Measurements from ENCODE around the gene CR1.
"Not testable (repeated sequence)": the region's sequence is repeated elsewhere in the genome, so short reads cannot be mapped to it uniquely, and the experiment has no call there.

Gene CR1

GRCh38 chr1:207589506-207589905 is 93.5 kb downstream of the CR1 start:
- not testable (repeated sequence) for DNase-seq (ENCODE audit: low read depth)

GRCh38 chr1:207591205-207591604 is 95.2 kb downstream of the CR1 start:
- not testable (repeated sequence) for DNase-seq (ENCODE audit: low read depth)

- not testable (repeated sequence) for DNase-seq (ENCODE audit: low read depth)
Observed at GRCh38 chr1:207594095-207594494, 98.1 kb downstream of the CR1 start.

GRCh38 chr1:207603777-207604176 is 107.8 kb downstream of the CR1 start:
- DNase-seq (ENCODE audit: low read depth): no peak

- no peak for DNase-seq (ENCODE audit: low read depth)
Observed at GRCh38 chr1:207605444-207606361, 109.7 kb downstream of the CR1 start.

GRCh38 chr1:207606362-207606755 is 110.4 kb downstream of the CR1 start:
- no peak for DNase-seq (ENCODE audit: low read depth)

GRCh38 chr1:207612762-207613161 is 116.8 kb downstream of the CR1 start:
- no peak for DNase-seq (ENCODE audit: low read depth)

- no peak for DNase-seq (ENCODE audit: low read depth)
Observed at GRCh38 chr1:207619871-207620542, 124.0 kb downstream of the CR1 start.

- no peak for DNase-seq (ENCODE audit: low read depth)
Observed at GRCh38 chr1:207620543-207620893, 124.6 kb downstream of the CR1 start.

GRCh38 chr1:207625504-207626071 is 129.6 kb downstream of the CR1 start:
- DNase-seq (ENCODE audit: low read depth): not testable (repeated sequence)

- DNase-seq (ENCODE audit: low read depth): no peak
Observed at GRCh38 chr1:207626972-207627337, 131.0 kb downstream of the CR1 start.

- no peak for DNase-seq (ENCODE audit: low read depth)
Observed at GRCh38 chr1:207627496-207627895, 131.5 kb downstream of the CR1 start.

- no peak for DNase-seq (ENCODE audit: low read depth)
Observed at GRCh38 chr1:207628776-207629175, 132.8 kb downstream of the CR1 start.

GRCh38 chr1:207631137-207631536 is 135.2 kb downstream of the CR1 start:
- no peak for DNase-seq (ENCODE audit: low read depth)

- DNase-seq (ENCODE audit: low read depth): no peak
Observed at GRCh38 chr1:207633226-207633625, 137.3 kb downstream of the CR1 start.

- not testable (repeated sequence) for DNase-seq (ENCODE audit: low read depth)
Observed at GRCh38 chr1:207633699-207634289, 137.8 kb downstream of the CR1 start.

GRCh38 chr1:207634293-207634692 is 138.3 kb downstream of the CR1 start:
- not testable (repeated sequence) for DNase-seq (ENCODE audit: low read depth)

GRCh38 chr1:207635569-207636186 is 139.7 kb downstream of the CR1 start:
- DNase-seq (ENCODE audit: low read depth): not testable (repeated sequence)

- not testable (repeated sequence) for DNase-seq (ENCODE audit: low read depth)
Observed at GRCh38 chr1:207638487-207639145, 142.7 kb downstream of the CR1 start.

GRCh38 chr1:207639362-207639761 is 143.4 kb downstream of the CR1 start:
- not testable (repeated sequence) for DNase-seq (ENCODE audit: low read depth)

- no peak for DNase-seq (ENCODE audit: low read depth)
Observed at GRCh38 chr1:207644166-207644851, 148.4 kb downstream of the CR1 start.
